H1 (cell line): ENCODE data around the gene RBM38. TPM values are rescaled to one million over a fixed set of nuclear protein-coding genes. Genes with fewer than 3 reads are reported as not detected.

ENCODE experiments used
- CTCF ChIA-PET: fragments of 300-600 bp; sonication (Branson Sonifier 250); formaldehyde crosslinking; loops from one replicate; lab custom pipeline; 2021; ENCODE audit not compliant: partially characterized antibody; lab: Charles Lee
- POLR2A ChIA-PET: fragments of 300-600 bp; sonication (Branson Sonifier 250); formaldehyde crosslinking; loops from one replicate; lab custom pipeline; 2021; ENCODE audit warnings: inconsistent platforms; ENCODE audit not compliant: partially characterized antibody; lab: Charles Lee
- DNase-seq, 2 experiments: peaks; one replicate each; pipeline versions ENCODE4 v3.0.0 to v3.0.0-alpha.2; 2010 to 2022; ENCODE audit warnings: low spot score in 2 of 2, low read depth in 1 of 2, mixed read lengths in 1 of 2
- FAIRE-seq: peaks from 2 replicates; lab custom pipeline; 2011; peaks lifted over from hg19 to GRCh38; lab: Jason Lieb, UNC
- H2AFZ ChIP-seq: 2 replicates; pipeline ENCODE4 v1.8.1; 2012; ENCODE audit warnings: low read length, inconsistent platforms
- H2AK5ac ChIP-seq: 2 replicates; pipeline ENCODE4 v1.6.1; 2013; ENCODE audit warnings: low read depth, low read length
- H2BK120ac ChIP-seq: replicated peaks from 2 replicates; pipeline ENCODE3; 2013; ENCODE audit warnings: low read depth, low read length, inconsistent platforms
- H2BK12ac ChIP-seq: 2 replicates; pipeline ENCODE4 v1.6.1; 2013; ENCODE audit warnings: low read depth, low read length
- H2BK15ac ChIP-seq: 2 replicates; pipeline ENCODE4 v1.6.1; 2013; ENCODE audit warnings: low read length
- H2BK20ac ChIP-seq: 2 replicates; pipeline ENCODE4 v1.6.1; 2013; ENCODE audit warnings: low read length
- H2BK5ac ChIP-seq: 2 replicates; pipeline ENCODE4 v1.6.1; 2013; ENCODE audit warnings: low read depth, low read length
- H3K14ac ChIP-seq: 2 replicates; pipeline ENCODE4 v1.6.1; 2013; ENCODE audit warnings: inconsistent platforms; ENCODE audit not compliant: insufficient read length
- H3K18ac ChIP-seq: 2 replicates; pipeline ENCODE4 v1.6.1; 2013; ENCODE audit warnings: low read length; ENCODE audit errors: extremely low read depth
- H3K23ac ChIP-seq: 2 replicates; pipeline ENCODE4 v1.6.1; 2013; ENCODE audit warnings: inconsistent platforms; ENCODE audit not compliant: insufficient read length
- H3K23me2 ChIP-seq: 2 replicates; pipeline ENCODE4 v1.6.1; 2013; ENCODE audit warnings: low read depth, low read length
- H3K27ac ChIP-seq: 2 replicates; pipeline ENCODE4 v1.6.1; 2011; ENCODE audit warnings: low read depth, low read length, inconsistent platforms
- H3K27me3 ChIP-seq, 4 experiments: replicated peaks in 1 of 4; 1 replicate in 1 of 4; 2 replicates in 3 of 4; pipeline versions ENCODE4 v1.6.1 to v1.8.1; 2011 to 2013; ENCODE audit warnings: low read length in 3 of 4, mild to moderate bottlenecking in 3 of 4, inconsistent platforms in 2 of 4, mixed read lengths in 2 of 4, moderate library complexity in 1 of 4; ENCODE audit not compliant: control insufficient read depth in 3 of 4, insufficient read depth in 3 of 4; ENCODE audit errors: extremely low read depth in 1 of 4
- H3K36me3 ChIP-seq, 4 experiments: 2 replicates each; pipeline versions ENCODE4 v1.6.1 to v1.8.1; 2011 to 2013; ENCODE audit warnings: mild to moderate bottlenecking in 4 of 4, low read length in 3 of 4, moderate library complexity in 2 of 4, control low read depth in 1 of 4, inconsistent platforms in 1 of 4; ENCODE audit not compliant: insufficient read depth in 4 of 4, control insufficient read depth in 2 of 4
- H3K4ac ChIP-seq: replicated peaks from 2 replicates; pipeline ENCODE3; 2013; ENCODE audit warnings: low read length, low read depth, mixed read lengths, inconsistent platforms; ENCODE audit not compliant: insufficient read length
- H3K4me1 ChIP-seq, 4 experiments: replicated peaks in 1 of 4; 1 replicate in 1 of 4; 2 replicates in 3 of 4; pipeline versions ENCODE4 v1.6.1 to v1.8.1; 2011 to 2013; ENCODE audit warnings: low read length in 3 of 4, inconsistent platforms in 2 of 4, mixed read lengths in 1 of 4; ENCODE audit not compliant: insufficient read depth in 4 of 4, control insufficient read depth in 3 of 4
- H3K4me2 ChIP-seq, 2 experiments: 2 replicates each; pipeline versions ENCODE4 v1.6.1 to v1.8.1; 2011 to 2013; ENCODE audit warnings: low read depth in 2 of 2, low read length in 2 of 2, control low read depth in 1 of 2, inconsistent platforms in 1 of 2, mild to moderate bottlenecking in 1 of 2; ENCODE audit not compliant: insufficient read depth in 1 of 2
- H3K4me3 ChIP-seq, 4 experiments: fragments of 200-600, 300-600 bp in 1 of 4; sonication (generic), shearing (Covaris generic), sonication (Bioruptor Twin) in 1 of 4; 2 replicates each; pipeline versions ENCODE4 v1.5.1 to v1.8.1; 2011 to 2016; ENCODE audit warnings: low read length in 4 of 4, low read depth in 3 of 4, control low read depth in 2 of 4, inconsistent platforms in 2 of 4, mild to moderate bottlenecking in 2 of 4, mixed read lengths in 1 of 4, moderate library complexity in 1 of 4; ENCODE audit not compliant: insufficient read depth in 2 of 4; ENCODE audit errors: extremely low read depth in 1 of 4
- H3K56ac ChIP-seq: replicated peaks from 2 replicates; pipeline ENCODE3; 2013; ENCODE audit warnings: low read depth, mild to moderate bottlenecking, mixed read lengths, low read length, inconsistent platforms; ENCODE audit not compliant: insufficient read length
- H3K79me1 ChIP-seq: 2 replicates; pipeline ENCODE4 v1.6.1; 2013; ENCODE audit warnings: low read depth, low read length, control low read depth
- H3K79me2 ChIP-seq, 2 experiments: 2 replicates each; pipeline versions ENCODE4 v1.6.1 to v1.8.1; 2012 to 2013; ENCODE audit warnings: low read length in 2 of 2, mild to moderate bottlenecking in 2 of 2, inconsistent platforms in 1 of 2; ENCODE audit not compliant: insufficient read depth in 2 of 2, control insufficient read depth in 1 of 2
- H3K9ac ChIP-seq, 4 experiments: replicated peaks in 1 of 4; 1 replicate in 1 of 4; 2 replicates in 3 of 4; pipeline versions ENCODE4 v1.6.1 to v1.8.1; 2011 to 2013; ENCODE audit warnings: low read depth in 3 of 4, low read length in 3 of 4, control low read depth in 2 of 4, mild to moderate bottlenecking in 2 of 4, moderate library complexity in 2 of 4, inconsistent platforms in 1 of 4; ENCODE audit errors: extremely low read depth in 1 of 4
- H3K9me3 ChIP-seq, 2 experiments: 2 replicates each; pipeline versions ENCODE4 v1.6.1 to v1.8.1; 2012 to 2013; ENCODE audit warnings: mild to moderate bottlenecking in 2 of 2, moderate library complexity in 2 of 2, control low read depth in 1 of 2, inconsistent platforms in 1 of 2, low read depth in 1 of 2, low read length in 1 of 2, mixed read lengths in 1 of 2; ENCODE audit not compliant: insufficient read depth in 2 of 2
- H4K20me1 ChIP-seq, 2 experiments: replicated peaks in 1 of 2; 2 replicates each; pipeline versions ENCODE3 to v1.8.1; 2011 to 2013; ENCODE audit warnings: inconsistent platforms in 2 of 2, low read length in 2 of 2, mild to moderate bottlenecking in 1 of 2; ENCODE audit not compliant: insufficient read depth in 2 of 2, control insufficient read depth in 1 of 2
- H4K5ac ChIP-seq: 2 replicates; pipeline ENCODE4 v1.6.1; 2013; ENCODE audit warnings: low read length, low read depth, mixed read lengths, inconsistent platforms; ENCODE audit not compliant: insufficient read length
- H4K8ac ChIP-seq: 2 replicates; pipeline ENCODE4 v1.8.0; 2013; ENCODE audit warnings: mild to moderate bottlenecking, moderate library complexity, low read length, inconsistent platforms; ENCODE audit not compliant: insufficient read depth; ENCODE audit errors: extremely low read depth
- H4K91ac ChIP-seq: replicated peaks from 2 replicates; pipeline ENCODE3; 2013; ENCODE audit warnings: low read length, mixed read lengths, inconsistent platforms; ENCODE audit not compliant: insufficient read length
- CEBPB ChIP-seq: IDR thresholded peaks from 2 replicates; pipeline ENCODE4 v1.6.1; 2012; ENCODE audit warnings: low read depth, low read length
- CHD2 ChIP-seq: IDR thresholded peaks from 2 replicates; pipeline ENCODE4 v1.6.1; 2012; ENCODE audit warnings: low read length, improper control_type of control experiment
- KDM4A ChIP-seq: IDR thresholded peaks from one replicate; pipeline ENCODE4 v1.7.1; 2012; ENCODE audit warnings: low read depth, mild to moderate bottlenecking, moderate library complexity, low read length, inconsistent platforms; ENCODE audit not compliant: severe bottlenecking
- NANOG ChIP-seq: IDR thresholded peaks from 2 replicates; pipeline ENCODE4 v1.6.1; 2011; ENCODE audit warnings: low read length, low read depth, mild to moderate bottlenecking, inconsistent platforms; ENCODE audit not compliant: insufficient read depth, poor library complexity, severe bottlenecking
- POU5F1 ChIP-seq: IDR thresholded peaks from 2 replicates; pipeline ENCODE4 v1.6.1; 2011; ENCODE audit warnings: low read depth, mild to moderate bottlenecking, low read length, moderate library complexity
- TAF1 ChIP-seq: IDR thresholded peaks from 2 replicates; pipeline ENCODE4 v1.6.1; 2011; ENCODE audit warnings: mild to moderate bottlenecking, low read depth, low read length
- TCF12 ChIP-seq: IDR thresholded peaks from 2 replicates; pipeline ENCODE4 v1.6.1; 2011; ENCODE audit warnings: low read depth, mild to moderate bottlenecking, low read length
- ZNF274 ChIP-seq: IDR thresholded peaks from 2 replicates; pipeline ENCODE4 v1.7.0; 2012; ENCODE audit warnings: low read length, borderline replicate concordance; ENCODE audit errors: extremely low read depth
- WGBS, 2 experiments: shearing (Covaris generic) in 1 of 2; methylation state at CpG; one replicate each; pipeline versions ENCODE4 v1.1.6 to v1.1.7; 2013 to 2015; ENCODE audit warnings: low lambda C conversion rate in 2 of 2, mixed read lengths in 2 of 2, inconsistent platforms in 1 of 2, low coverage in 1 of 2, missing lambda C conversion rate in 1 of 2; ENCODE audit not compliant: insufficient replicate concordance in 2 of 2, insufficient coverage in 1 of 2, insufficient read length in 1 of 2; ENCODE audit errors: extremely low coverage in 1 of 2, missing lambda C conversion rate in 1 of 2; 5-methylcytosine and 5-hydroxymethylcytosine counted together
- polyA plus RNA-seq, 7 experiments: library from polyadenylated mRNA; depleted of rRNA in 3 of 7; stranded (reverse) in 5 of 7; unstranded in 2 of 7; fragments of >200 nt in 5 of 7; fragments of 200-250 nt in 2 of 7; gene quantifications; 1 replicate in 5 of 7; 2 replicates in 1 of 7; 4 replicates in 1 of 7; pipeline versions ENCODE4 v1.2.1 to v1.2.3, GENCODE V29; 2011 to 2013; ENCODE audit warnings: missing spikeins in 2 of 7, mixed read lengths in 2 of 7
- total RNA-seq: library from RNA; stranded (reverse); fragmentation: NEBNext Ultra II Directional; extraction: Animal tissue kit (Norgen Biotek cat#: 25700); gene quantifications from 2 replicates; pipeline ENCODE4 v1.2.1, GENCODE V29; 2021
- TF ChIP-seq, protein P1 (sequence below): IDR thresholded peaks from 2 replicates; pipeline ENCODE4 v1.6.1; 2012; ENCODE audit warnings: low read length, inconsistent platforms

RBM38 gene
- total and polyA plus RNA-seq, 2 of the 8 experiments (the other 6 are each of a cell fraction or from before 2014, with no cell fraction given) = 57.7 to 109 TPM

DNA sequence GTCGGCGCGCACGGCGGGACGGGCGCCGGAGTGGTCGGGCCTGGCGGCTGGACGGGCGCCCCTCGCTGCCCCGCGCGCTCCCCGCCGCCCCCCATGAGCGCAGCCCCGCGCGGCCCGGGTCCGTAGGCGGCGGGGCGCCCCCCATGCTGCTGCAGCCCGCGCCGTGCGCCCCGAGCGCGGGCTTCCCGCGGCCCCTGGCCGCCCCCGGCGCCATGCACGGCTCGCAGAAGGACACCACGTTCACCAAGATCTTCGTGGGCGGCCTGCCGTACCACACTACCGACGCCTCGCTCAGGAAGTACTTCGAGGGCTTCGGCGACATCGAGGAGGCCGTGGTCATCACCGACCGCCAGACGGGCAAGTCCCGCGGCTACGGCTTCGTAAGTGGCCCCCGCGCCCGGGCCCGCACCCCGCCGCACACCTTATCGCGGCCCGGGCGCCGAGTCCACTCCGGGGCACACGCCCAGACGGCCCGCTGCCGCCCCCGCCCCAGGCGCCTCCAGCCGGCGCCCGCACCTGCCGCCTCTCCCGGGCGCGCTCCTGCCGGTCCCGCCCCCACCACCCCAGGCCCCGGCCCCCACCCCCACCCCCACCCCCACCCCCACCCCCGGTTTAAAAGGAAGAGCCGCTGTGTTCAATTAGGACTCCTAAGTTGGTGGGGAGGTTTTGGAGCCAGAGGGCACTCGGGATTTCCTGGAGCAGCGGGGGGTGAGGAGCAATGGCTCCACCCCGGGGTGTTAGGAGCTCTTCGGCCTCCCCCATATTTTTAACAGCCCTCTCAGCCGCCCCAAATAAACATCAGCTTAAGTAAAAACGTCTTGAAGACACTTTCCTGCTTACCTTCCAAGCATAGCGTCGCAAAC is 474 bp downstream of the RBM38 start:
- Histone ChIP-seq H3K23ac (no peak overlapping the region), H3K27me3 (peaks cover 0 to 10% (median 4%) of the 10 kb centered on the region in 4 experiments; a peak in 4 of 7 replicates), H4K8ac (no peak overlapping the region; the same call in 1 of the 2 replicates), H3K36me3 (peaks cover under 1 to 28% (median 9%) of the 10 kb centered on the region in 4 experiments; a peak in 4 of 8 replicates), H3K27ac (peak overlapping the region; percentile 31; the same call in 1 of the 2 replicates), H3K4me2 (peak overlapping the region; percentile 58 to 74), H2BK12ac (no peak overlapping the region), H4K5ac (peak overlapping the region; percentile 51), H3K4me3 (peak overlapping the region; percentile 60 to 94 (median 72)), H3K23me2 (peaks cover 5% of the 10 kb centered on the region; the same call in 1 of the 2 replicates), H4K20me1 (peaks cover 21 to 22% of the 10 kb centered on the region in 2 experiments), H2BK120ac (no peak overlapping the region), H3K9ac (peak overlapping the region; percentile 39 to 79 (median 64)), H3K9me3 (no peaks in the 10 kb centered on the region), H2BK20ac (no peak overlapping the region), H4K91ac (peak overlapping the region; percentile 19), H3K18ac (peak overlapping the region; percentile 93), H2AK5ac (no peak overlapping the region), H3K14ac (no peak overlapping the region), H3K4me1 (peaks cover 5 to 27% (median 18%) of the 10 kb centered on the region in 4 experiments), H2AFZ (no peak overlapping the region), H3K79me1 (peaks cover 21% of the 10 kb centered on the region), H3K4ac (peak overlapping the region; percentile 89), H3K56ac (no peak overlapping the region), H2BK15ac (no peak overlapping the region), H2BK5ac (no peak overlapping the region; the same call in 1 of the 2 replicates), H3K79me2 (peaks cover 0 to 46% of the 10 kb centered on the region in 2 experiments; a peak in 3 of 4 replicates)
- ChIA-PET CTCF (interaction anchor here (0.7 to 2.4 kb wide), 8 partner anchors 8 to 699 kb away, joined by 3 to 7 read pairs (median 3); no protein-coding TSS in a partner anchor), POLR2A (interaction anchor here (0.7 to 3.2 kb wide), 13 partner anchors 12 to 120 kb away, joined by 3 to 13 read pairs (median 4); partner anchors contain the start of gene RAE1)
- DNase-seq = no peak
- no peak for FAIRE-seq
- 7% methylated on average over 27 of the region's 98 CpGs; no CpG with 5 or more reads in 1 of the 2 experiments for WGBS, 2 experiments
- no peak for TF ChIP-seq NANOG
- TF ChIP-seq TAF1 = no peak
- TF ChIP-seq CHD2 = no peak
- no peak for TF ChIP-seq ZNF274
- TF ChIP-seq, protein P1, sequence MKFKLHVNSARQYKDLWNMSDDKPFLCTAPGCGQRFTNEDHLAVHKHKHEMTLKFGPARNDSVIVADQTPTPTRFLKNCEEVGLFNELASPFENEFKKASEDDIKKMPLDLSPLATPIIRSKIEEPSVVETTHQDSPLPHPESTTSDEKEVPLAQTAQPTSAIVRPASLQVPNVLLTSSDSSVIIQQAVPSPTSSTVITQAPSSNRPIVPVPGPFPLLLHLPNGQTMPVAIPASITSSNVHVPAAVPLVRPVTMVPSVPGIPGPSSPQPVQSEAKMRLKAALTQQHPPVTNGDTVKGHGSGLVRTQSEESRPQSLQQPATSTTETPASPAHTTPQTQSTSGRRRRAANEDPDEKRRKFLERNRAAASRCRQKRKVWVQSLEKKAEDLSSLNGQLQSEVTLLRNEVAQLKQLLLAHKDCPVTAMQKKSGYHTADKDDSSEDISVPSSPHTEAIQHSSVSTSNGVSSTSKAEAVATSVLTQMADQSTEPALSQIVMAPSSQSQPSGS = no peak
- TF ChIP-seq CEBPB = no peak
- TF ChIP-seq POU5F1 = no peak
- no peak for TF ChIP-seq TCF12
- peak; percentile 40 for TF ChIP-seq KDM4A
